Right lung (tissue), 5 donors: ENCODE results near the gene DCC. TPM values are rescaled to one million over a fixed set of nuclear protein-coding genes. Genes with fewer than 3 reads are reported as not detected.

ENCODE experiments used
- DNase-seq, 2 donors: peaks; one replicate each; pipeline ENCODE4 v3.0.0-alpha.2; 2013
- polyA plus RNA-seq, 5 donors: library from polyadenylated mRNA; unstranded; fragments of 120-200 nt; gene quantifications; one replicate each; pipeline versions ENCODE4 v1.2.1 to v1.2.3, GENCODE V29; 2013; ENCODE audit warnings: inconsistent platforms in 1 of 5, low replicate concordance in 1 of 5; ENCODE audit not compliant: insufficient read length in 5 of 5, insufficient read depth in 1 of 5

DCC gene
- polyA plus RNA-seq, 5 donors: 0.92 to 4.5 (median 2.5) TPM

- DNase-seq: no peak
These were observed 248.9 kb downstream of the DCC start for GRCh38 chr18:52588931-52589330.

DNA sequence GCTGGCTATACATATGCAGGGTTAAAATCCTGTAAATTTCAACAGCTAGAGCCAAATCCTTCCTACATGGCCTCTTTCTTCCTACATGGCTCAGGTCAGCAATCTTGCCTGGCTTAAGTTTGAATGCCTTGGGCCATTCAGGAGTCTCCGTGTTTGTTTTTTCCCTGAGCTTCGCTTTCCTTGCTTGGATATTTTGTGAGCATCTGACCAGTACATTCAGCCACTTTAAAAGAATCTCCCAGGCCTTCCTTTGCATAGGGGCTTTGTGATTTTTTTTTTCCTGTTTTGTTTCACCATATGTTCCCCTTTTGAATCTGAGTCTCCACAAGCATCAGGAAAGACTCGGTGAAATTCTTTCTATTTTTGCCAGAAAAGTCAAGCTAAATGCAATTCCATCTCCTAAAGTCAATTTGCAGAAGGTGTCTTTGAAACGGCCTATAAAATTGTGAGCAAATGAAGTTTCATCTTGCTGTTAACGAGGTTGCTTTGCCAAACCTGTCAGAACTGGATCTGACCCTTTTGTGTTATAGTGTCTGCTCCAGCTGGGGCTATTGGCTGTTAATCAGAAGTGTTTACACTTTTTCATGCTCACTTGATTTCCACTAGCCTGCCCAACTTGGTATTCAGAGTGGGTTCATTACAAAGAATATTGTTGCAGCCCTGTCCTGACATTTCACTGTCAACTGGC is 256.9 kb downstream of the DCC start:
- DNase-seq: peak; percentile 82 to 88

GRCh38 chr18:52598921-52599320 is 258.9 kb downstream of the DCC start:
- no peak for DNase-seq

- DNase-seq: no peak
These were observed 262.8 kb downstream of the DCC start for GRCh38 chr18:52602820-52603219.

GRCh38 chr18:52605345-52605744 is 265.3 kb downstream of the DCC start:
- no peak for DNase-seq

DNA sequence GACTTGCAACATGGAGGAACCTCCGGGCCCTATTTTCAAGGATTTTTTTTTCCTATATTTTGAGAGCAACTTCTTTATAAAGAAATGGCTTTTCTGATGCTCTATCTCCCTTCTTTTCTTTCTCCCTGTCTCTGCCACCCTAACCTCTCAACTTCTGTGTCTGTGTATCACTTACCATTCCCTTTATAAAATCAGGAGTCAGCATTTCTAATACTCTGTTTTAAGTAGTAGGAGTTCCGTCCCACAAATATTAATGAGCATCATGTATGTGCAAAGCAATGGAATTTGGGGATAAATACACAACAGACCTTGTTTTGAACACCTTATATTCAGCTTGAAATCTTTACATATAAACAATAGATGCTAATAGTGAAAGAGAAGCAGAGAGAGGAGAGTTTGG is 268.0 kb downstream of the DCC start:
- no peak for DNase-seq

DNA sequence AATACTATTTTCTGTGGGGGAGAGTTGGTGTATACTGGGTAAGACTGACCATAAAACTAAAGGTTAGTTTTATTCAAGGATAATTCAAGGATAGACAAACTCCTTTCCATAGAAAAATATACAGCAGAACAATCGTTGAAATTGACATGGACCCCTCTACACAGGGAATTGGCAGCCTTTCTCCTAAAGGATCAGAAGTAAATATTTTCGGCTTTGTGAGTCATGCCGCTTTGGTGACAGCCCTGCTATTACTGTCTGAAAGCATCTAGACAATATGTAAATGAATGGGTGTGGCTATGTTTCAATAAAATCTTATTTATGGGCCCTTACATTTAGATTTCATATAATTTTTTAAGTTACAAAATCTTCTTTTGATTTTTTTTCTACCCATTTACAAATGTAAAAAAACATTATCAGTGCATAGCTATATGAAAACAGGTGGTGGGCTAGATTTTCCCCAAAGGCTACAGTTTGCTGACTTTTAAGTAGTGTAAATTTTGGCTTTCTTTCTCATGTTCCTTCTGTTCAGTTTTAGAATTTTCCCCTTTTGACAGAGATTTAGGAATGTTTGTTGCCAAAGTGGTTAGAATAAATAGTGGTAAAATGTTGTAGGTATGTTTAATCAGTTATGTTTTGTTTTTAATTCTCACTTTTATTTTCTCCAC is 270.6 kb downstream of the DCC start:
- no peak for DNase-seq

DNA sequence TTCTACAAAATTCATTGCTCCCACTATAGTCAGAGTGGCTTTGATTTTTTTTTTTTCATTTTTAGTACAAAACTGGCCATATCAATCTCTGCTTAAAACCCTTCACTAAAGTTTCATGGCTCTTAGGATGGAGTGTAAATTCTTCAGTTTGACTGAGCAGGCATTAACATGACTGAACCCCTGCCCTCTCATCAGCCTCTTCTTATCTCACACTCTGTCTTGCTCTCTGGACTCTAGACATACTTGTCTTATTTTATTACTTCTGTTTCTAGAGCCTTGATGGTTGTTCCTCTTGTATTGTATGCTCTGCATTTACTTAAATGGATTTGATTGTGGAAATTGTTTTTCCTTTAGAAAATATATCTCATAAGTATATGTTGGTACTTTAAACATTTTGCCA is 272.4 kb downstream of the DCC start:
- no peak for DNase-seq

- no peak for DNase-seq
These were observed 275.3 kb downstream of the DCC start for GRCh38 chr18:52615321-52615720.

DNA sequence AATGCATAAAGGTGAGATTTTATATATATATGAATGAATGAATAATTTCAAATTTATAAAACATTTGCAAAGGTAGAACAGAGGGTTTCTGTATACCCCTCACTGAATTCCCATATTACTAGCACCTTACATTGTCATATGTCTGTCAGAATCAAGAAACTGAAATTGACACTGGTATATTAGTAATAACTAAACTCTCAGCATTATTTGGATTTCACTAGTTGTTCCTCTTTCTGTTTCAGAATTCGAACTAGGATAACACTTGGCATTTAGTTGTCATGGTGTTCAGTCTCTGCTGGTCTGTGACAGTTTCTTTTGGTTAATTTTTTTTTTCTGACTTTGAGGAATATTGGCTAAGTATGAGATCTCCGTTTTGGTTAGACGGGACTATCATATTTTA is 275.9 kb downstream of the DCC start:
- no peak for DNase-seq

GRCh38 chr18:52617931-52618330 is 277.9 kb downstream of the DCC start:
- no peak for DNase-seq

- DNase-seq: no peak
These were observed 281.0 kb downstream of the DCC start for GRCh38 chr18:52620926-52621439.

DNA sequence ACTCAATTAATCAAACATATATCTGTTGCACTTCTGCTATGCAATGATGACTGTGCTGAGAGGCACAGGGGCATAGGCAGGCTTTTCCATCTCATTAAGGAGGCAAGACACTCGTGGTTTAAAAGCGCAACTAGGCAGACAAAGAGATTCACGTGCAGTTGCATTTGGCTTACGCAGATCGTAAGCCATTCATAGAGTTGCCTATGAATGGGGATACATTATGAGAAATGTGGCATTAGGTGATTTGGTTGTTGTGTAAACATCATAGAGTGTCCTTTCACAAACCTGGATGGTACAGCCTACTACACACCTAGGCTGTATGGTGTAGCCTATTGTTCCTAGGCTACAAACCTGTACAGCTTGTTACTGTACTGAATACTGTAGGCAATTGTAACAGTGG is 284.7 kb downstream of the DCC start:
- DNase-seq: no peak

GRCh38 chr18:52636536-52636935 is 296.5 kb downstream of the DCC start:
- DNase-seq: no peak

GRCh38 chr18:52648201-52648600 is 308.2 kb downstream of the DCC start:
- no peak for DNase-seq

GRCh38 chr18:52652391-52652790 is 312.4 kb downstream of the DCC start:
- no peak for DNase-seq

- DNase-seq: peak; percentile 12 to 27
These were observed 317.2 kb downstream of the DCC start for GRCh38 chr18:52657043-52657805.

DNA sequence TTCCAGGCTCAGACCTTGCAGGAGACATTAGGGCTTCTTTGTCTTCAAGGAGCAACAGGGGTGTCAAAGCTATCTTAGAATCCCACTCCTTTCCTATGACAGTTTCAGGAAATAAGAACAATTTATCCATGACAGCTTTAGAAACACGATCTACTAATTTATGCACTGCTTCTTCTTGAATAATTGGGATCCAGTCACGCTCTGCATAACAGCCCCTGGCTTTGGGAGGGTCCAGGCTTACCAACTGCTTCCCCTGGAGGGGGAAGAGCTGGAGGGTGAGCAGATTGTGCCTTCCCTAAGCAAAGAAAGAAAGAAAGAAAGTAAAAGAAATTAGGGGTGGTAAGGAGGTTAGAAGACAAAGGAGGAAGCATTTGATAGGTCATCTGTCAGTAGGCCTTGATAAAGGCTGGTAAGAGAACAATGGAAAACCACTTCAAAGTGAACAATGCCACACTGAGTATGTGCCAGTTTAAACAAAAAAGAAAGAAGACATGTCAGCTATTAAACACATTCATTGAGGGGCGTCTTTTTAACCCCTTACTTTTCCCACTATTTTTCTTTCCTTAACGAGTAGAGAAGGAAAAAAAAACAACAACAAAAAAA is 327.6 kb downstream of the DCC start:
- no peak for DNase-seq

DNA sequence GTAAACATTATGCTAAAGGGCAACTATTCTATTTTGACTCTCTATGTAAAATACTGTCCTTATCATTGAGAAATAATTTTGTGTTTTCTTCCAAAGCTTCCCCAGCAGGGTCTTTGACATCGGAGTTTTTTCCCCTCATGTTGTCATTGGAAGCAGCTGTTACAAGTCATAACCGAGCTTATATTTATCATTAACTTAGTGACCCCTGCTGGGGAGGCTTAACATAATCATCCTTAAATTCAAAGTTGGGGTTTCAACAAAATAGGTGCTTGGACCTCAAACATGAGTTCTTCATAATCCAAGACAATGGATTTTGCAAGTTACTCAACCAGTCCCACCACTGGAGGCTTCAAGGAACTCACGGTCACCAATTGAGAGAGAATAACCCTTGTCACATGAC is 330.9 kb downstream of the DCC start:
- DNase-seq: peak; percentile 66 to 81

GRCh38 chr18:52678034-52678433 is 338.0 kb downstream of the DCC start:
- DNase-seq: no peak

DNA sequence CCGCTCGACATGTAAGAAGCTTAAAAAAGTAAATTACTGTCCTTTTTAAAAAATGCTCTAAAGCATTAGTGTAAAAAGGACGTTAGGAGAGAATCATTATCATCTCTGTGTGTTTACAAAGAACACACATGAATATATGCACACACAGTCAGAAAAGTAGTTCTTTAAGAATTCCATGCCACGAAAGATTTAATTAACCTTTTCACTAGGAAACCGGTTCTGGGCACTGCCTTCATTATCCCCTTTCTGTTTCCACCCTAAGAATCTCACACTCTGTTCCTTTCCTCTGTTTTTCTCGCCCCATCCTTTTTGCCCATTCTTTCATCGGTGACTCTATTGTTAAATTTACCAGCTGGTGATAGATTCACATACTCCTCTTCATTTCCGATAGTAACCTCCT is 338.6 kb downstream of the DCC start:
- no peak for DNase-seq

DNA sequence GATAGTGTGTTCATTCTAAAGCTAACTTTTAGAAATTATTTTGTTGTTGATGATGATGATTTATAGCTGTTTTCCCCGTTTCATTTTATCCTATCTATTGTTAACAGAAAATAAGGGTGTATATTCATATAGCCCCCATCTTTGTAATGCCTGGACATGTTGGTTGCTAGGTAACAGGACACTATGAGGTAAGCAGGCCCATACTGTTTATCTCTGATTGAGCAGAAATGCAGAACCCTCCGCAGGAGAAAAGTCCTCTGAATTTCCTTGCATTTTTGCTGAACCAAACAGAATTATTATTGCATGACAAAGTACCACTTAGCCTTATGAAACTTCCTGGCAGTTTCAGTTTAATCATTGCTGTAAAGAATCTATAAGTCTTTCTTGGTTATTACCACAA is 339.4 kb downstream of the DCC start:
- DNase-seq: no peak
